Stimulated activated memory B cell treated with anti-CD40 and anti-IgM and Interleukin-4, amounts not matched to agents 10 μg/mL and 1 μg/mL and 100 μg/mL, for 72 hours (primary cell): ENCODE data around the gene DOCK10.
"Not testable (repeated sequence)": the region's sequence is repeated elsewhere in the genome, so short reads cannot be mapped to it uniquely, and the experiment has no call there.

Source experiments
- ATAC-seq: fragments of 150-1000 bp; cut with Tn5 transposase; 2 replicates; pipeline ENCODE4 v1.10.0; 2021
- H3K27ac Mint-ChIP-seq: one replicate; pipeline ENCODE4 v1.8.0; 2022; ENCODE audit warnings: mild to moderate bottlenecking, mixed read lengths
- H3K27me3 Mint-ChIP-seq: one replicate; pipeline ENCODE4 v1.8.0; 2022; ENCODE audit warnings: mixed read lengths
- H3K36me3 Mint-ChIP-seq: one replicate; pipeline ENCODE4 v1.8.0; 2022; ENCODE audit warnings: mixed read lengths
- H3K4me1 Mint-ChIP-seq: one replicate; pipeline ENCODE4 v1.8.0; 2022; ENCODE audit warnings: mixed read lengths
- H3K4me3 Mint-ChIP-seq: one replicate; pipeline ENCODE4 v1.8.0; 2022; ENCODE audit warnings: mild to moderate bottlenecking, moderate library complexity, mixed read lengths
- H3K9me3 Mint-ChIP-seq: one replicate; pipeline ENCODE4 v1.8.0; 2022; ENCODE audit warnings: mixed read lengths

Gene DOCK10

GRCh38 chr2:224958462-224958857 lies 83.8 kb downstream of the DOCK10 start:
- Mint-ChIP-seq H3K9me3 (no peaks in the 10 kb centered on the region), H3K4me3 (peak overlapping the region; percentile 61), H3K27me3 (no peaks in the 10 kb centered on the region), H3K4me1 (peaks cover 88% of the 10 kb centered on the region), H3K36me3 (peaks cover 69% of the 10 kb centered on the region), H3K27ac (peak overlapping the region; percentile 96)
- ATAC-seq = no peak

GRCh38 chr2:224957540-224958461 lies 84.5 kb downstream of the DOCK10 start:
- peak overlapping the region; percentile 61 for H3K4me3 Mint-ChIP-seq
- ATAC-seq = peak; percentile 92
- peaks cover 70% of the 10 kb centered on the region for H3K36me3 Mint-ChIP-seq
- H3K27me3 Mint-ChIP-seq = no peaks in the 10 kb centered on the region
- peaks cover 89% of the 10 kb centered on the region for H3K4me1 Mint-ChIP-seq
- peaks cover 2% of the 10 kb centered on the region for H3K9me3 Mint-ChIP-seq
- peak overlapping the region; percentile 96 for H3K27ac Mint-ChIP-seq

GRCh38 chr2:224956706-224957105 lies 85.6 kb downstream of the DOCK10 start:
- H3K27me3 Mint-ChIP-seq = no peaks in the 10 kb centered on the region
- H3K27ac Mint-ChIP-seq = peak overlapping the region; percentile 96
- ATAC-seq = no peak
- H3K36me3 Mint-ChIP-seq = peaks cover 72% of the 10 kb centered on the region
- H3K4me3 Mint-ChIP-seq = peak overlapping the region; percentile 61
- H3K9me3 Mint-ChIP-seq = peaks cover 8% of the 10 kb centered on the region
- H3K4me1 Mint-ChIP-seq = peaks cover 93% of the 10 kb centered on the region

GRCh38 chr2:224954980-224955379 lies 87.3 kb downstream of the DOCK10 start:
- peaks cover 67% of the 10 kb centered on the region for H3K36me3 Mint-ChIP-seq
- peaks cover 90% of the 10 kb centered on the region for H3K4me1 Mint-ChIP-seq
- no peaks in the 10 kb centered on the region for H3K27me3 Mint-ChIP-seq
- peaks cover 8% of the 10 kb centered on the region for H3K9me3 Mint-ChIP-seq
- no peak for ATAC-seq
- H3K4me3 Mint-ChIP-seq = no peak overlapping the region
- peak overlapping the region; percentile 96 for H3K27ac Mint-ChIP-seq

GRCh38 chr2:224952936-224953657 lies 89.2 kb downstream of the DOCK10 start:
- H3K4me1 Mint-ChIP-seq = peaks cover 88% of the 10 kb centered on the region
- peaks cover 72% of the 10 kb centered on the region for H3K36me3 Mint-ChIP-seq
- H3K9me3 Mint-ChIP-seq = peaks cover 8% of the 10 kb centered on the region
- H3K27me3 Mint-ChIP-seq = no peaks in the 10 kb centered on the region
- peak overlapping the region; percentile 30 for H3K4me3 Mint-ChIP-seq
- ATAC-seq = peak; percentile 94
- peak overlapping the region; percentile 87 for H3K27ac Mint-ChIP-seq

GRCh38 chr2:224951723-224952481 lies 90.4 kb downstream of the DOCK10 start:
- H3K4me1 Mint-ChIP-seq = peaks cover 86% of the 10 kb centered on the region
- no peaks in the 10 kb centered on the region for H3K27me3 Mint-ChIP-seq
- H3K27ac Mint-ChIP-seq = peak overlapping the region; percentile 87
- ATAC-seq = peak; percentile 51
- peaks cover 8% of the 10 kb centered on the region for H3K9me3 Mint-ChIP-seq
- peaks cover 68% of the 10 kb centered on the region for H3K36me3 Mint-ChIP-seq
- H3K4me3 Mint-ChIP-seq = peak overlapping the region; percentile 25

- peak overlapping the region; percentile 87 for H3K27ac Mint-ChIP-seq
- H3K4me1 Mint-ChIP-seq = peaks cover 80% of the 10 kb centered on the region
- H3K4me3 Mint-ChIP-seq = no peak overlapping the region
- no peak for ATAC-seq
- H3K27me3 Mint-ChIP-seq = no peaks in the 10 kb centered on the region
- peaks cover 63% of the 10 kb centered on the region for H3K36me3 Mint-ChIP-seq
- H3K9me3 Mint-ChIP-seq = peaks cover 8% of the 10 kb centered on the region
These were observed 93.4 kb downstream of the DOCK10 start for GRCh38 chr2:224948859-224949258.

- Mint-ChIP-seq H3K4me1 (peaks cover 80% of the 10 kb centered on the region), H3K9me3 (peaks cover 6% of the 10 kb centered on the region), H3K27me3 (no peaks in the 10 kb centered on the region), H3K27ac (peak overlapping the region; percentile 87), H3K4me3 (no peak overlapping the region), H3K36me3 (peaks cover 55% of the 10 kb centered on the region)
- no peak for ATAC-seq
These were observed 94.3 kb downstream of the DOCK10 start for GRCh38 chr2:224948005-224948404.

- H3K36me3 Mint-ChIP-seq = peaks cover 53% of the 10 kb centered on the region
- H3K27me3 Mint-ChIP-seq = no peaks in the 10 kb centered on the region
- peak overlapping the region; percentile 87 for H3K27ac Mint-ChIP-seq
- no peak overlapping the region for H3K4me3 Mint-ChIP-seq
- peaks cover 6% of the 10 kb centered on the region for H3K9me3 Mint-ChIP-seq
- H3K4me1 Mint-ChIP-seq = peaks cover 77% of the 10 kb centered on the region
- no peak for ATAC-seq
These were observed 94.7 kb downstream of the DOCK10 start for GRCh38 chr2:224947566-224947965.

GRCh38 chr2:224946895-224947294 lies 95.4 kb downstream of the DOCK10 start:
- Mint-ChIP-seq H3K27ac (peak overlapping the region; percentile 87), H3K36me3 (peaks cover 53% of the 10 kb centered on the region), H3K9me3 (peaks cover under 1% of the 10 kb centered on the region), H3K27me3 (no peaks in the 10 kb centered on the region), H3K4me3 (peak overlapping the region; percentile 98), H3K4me1 (peaks cover 77% of the 10 kb centered on the region)
- peak; percentile 77 for ATAC-seq

GRCh38 chr2:224944707-224945547 lies 97.3 kb downstream of the DOCK10 start:
- H3K4me1 Mint-ChIP-seq = peaks cover 80% of the 10 kb centered on the region
- peak overlapping the region; percentile 87 for H3K27ac Mint-ChIP-seq
- ATAC-seq = peak; percentile 25
- H3K9me3 Mint-ChIP-seq = no peaks in the 10 kb centered on the region
- H3K36me3 Mint-ChIP-seq = peaks cover 44% of the 10 kb centered on the region
- H3K27me3 Mint-ChIP-seq = no peaks in the 10 kb centered on the region
- peak overlapping the region; percentile 91 for H3K4me3 Mint-ChIP-seq

- H3K9me3 Mint-ChIP-seq, H3K27me3 Mint-ChIP-seq: not testable (repeated sequence)
- Mint-ChIP-seq H3K4me1 (peaks cover 75% of the 10 kb centered on the region), H3K27ac (peak overlapping the region; percentile 87), H3K36me3 (peaks cover 34% of the 10 kb centered on the region), H3K4me3 (peak overlapping the region; percentile 91)
- ATAC-seq = peak; percentile 17
These were observed 98.6 kb downstream of the DOCK10 start for GRCh38 chr2:224943601-224944041.

GRCh38 chr2:224941960-224942359 lies 100.3 kb downstream of the DOCK10 start:
- H3K4me1 Mint-ChIP-seq = peaks cover 78% of the 10 kb centered on the region
- peaks cover 30% of the 10 kb centered on the region for H3K36me3 Mint-ChIP-seq
- H3K9me3 Mint-ChIP-seq = no peaks in the 10 kb centered on the region

GRCh38 chr2:224940618-224941017 lies 101.7 kb downstream of the DOCK10 start:
- H3K4me3 Mint-ChIP-seq = no peak overlapping the region
- no peak for ATAC-seq
- H3K9me3 Mint-ChIP-seq = no peaks in the 10 kb centered on the region
- H3K4me1 Mint-ChIP-seq = peaks cover 84% of the 10 kb centered on the region
- H3K27ac Mint-ChIP-seq = peak overlapping the region; percentile 72
- H3K27me3 Mint-ChIP-seq = no peaks in the 10 kb centered on the region
- peaks cover 33% of the 10 kb centered on the region for H3K36me3 Mint-ChIP-seq

More at GRCh38 chr2:224941960-224942359, 100.3 kb downstream of the DOCK10 start:
- H3K27ac Mint-ChIP-seq = peak overlapping the region; percentile 72
- H3K27me3 Mint-ChIP-seq = no peaks in the 10 kb centered on the region
- ATAC-seq = no peak
- H3K4me3 Mint-ChIP-seq = peak overlapping the region; percentile 64
